Kidney (tissue), 14 donors: ENCODE results near the gene PMFBP1. TPM values are rescaled to one million over a fixed set of nuclear protein-coding genes. Genes with fewer than 3 reads are reported as not detected.

ENCODE experiments used
- DNase-seq, 5 donors: peaks; one replicate each; pipeline ENCODE4 v3.0.0-alpha.2; 2013 to 2020
- FAIRE-seq: peaks from 2 replicates; lab custom pipeline; 2012; peaks lifted over from hg19 to GRCh38; lab: Jason Lieb, UNC
- H3K27ac ChIP-seq, 2 donors: one replicate each; pipeline ENCODE4 v1.7.0; 2013; ENCODE audit warnings: low read depth in 2 of 2, low read length in 2 of 2, inconsistent platforms in 1 of 2
- H3K27me3 ChIP-seq: one replicate; pipeline ENCODE4 v1.7.1; 2013; ENCODE audit warnings: low read length, inconsistent platforms; ENCODE audit not compliant: control insufficient read depth, insufficient read depth
- H3K36me3 ChIP-seq, 3 donors: one replicate each; pipeline versions ENCODE4 v1.7.0 to v1.7.1; 2013; ENCODE audit warnings: low read length in 3 of 3, control low read depth in 1 of 3, inconsistent platforms in 1 of 3; ENCODE audit not compliant: insufficient read depth in 3 of 3, control insufficient read depth in 2 of 3
- H3K4me1 ChIP-seq, 3 donors: one replicate each; pipeline versions ENCODE4 v1.7.0 to v1.7.1; 2013; ENCODE audit warnings: low read length in 3 of 3, inconsistent platforms in 1 of 3, low read depth in 1 of 3; ENCODE audit not compliant: control insufficient read depth in 2 of 3, insufficient read depth in 2 of 3
- H3K4me3 ChIP-seq, 3 donors: one replicate each; pipeline versions ENCODE4 v1.7.0 to v1.8.1; 2013; ENCODE audit warnings: low read length in 3 of 3, control low read depth in 1 of 3, inconsistent platforms in 1 of 3
- H3K9ac ChIP-seq, 3 donors: one replicate each; pipeline versions ENCODE4 v1.7.0 to v1.7.1; 2013; ENCODE audit warnings: low read length in 3 of 3, control low read depth in 1 of 3, inconsistent platforms in 1 of 3
- H3K9me3 ChIP-seq, 3 donors: one replicate each; pipeline versions ENCODE4 v1.7.0 to v1.7.1; 2013; ENCODE audit warnings: low read length in 3 of 3, control low read depth in 1 of 3, inconsistent platforms in 1 of 3; ENCODE audit not compliant: control insufficient read depth in 2 of 3, insufficient read depth in 1 of 3
- intact Hi-C: fragments of 100-400 bp; cut with DNase I; formaldehyde crosslinking; loops from one replicate; pipeline ENCODE4 v1.11.1; 2022
- polyA plus RNA-seq: library from polyadenylated mRNA; stranded (reverse); fragments of 350-450 nt; fragmentation: Illumina TruSeq; extraction: RNeasy Lipid Tissue Mini Kit (QIAGEN cat#74804); gene quantifications from one replicate; pipeline ENCODE4 v1.2.3, GENCODE V29; 2014; ENCODE audit warnings: low read depth, low replicate concordance; ENCODE audit not compliant: insufficient read depth
- total RNA-seq: library from RNA; stranded (reverse); fragmentation: NEBNext Ultra II Directional; extraction: Animal tissue kit (Norgen Biotek cat#: 25700); gene quantifications from one replicate; pipeline ENCODE4 v1.2.1, GENCODE V29; 2021
- TF ChIP-seq, protein P1 (sequence below): IDR thresholded peaks from 3 replicates; pipeline ENCODE4 v1.5.1; 2012; ENCODE audit warnings: mild to moderate bottlenecking, moderate library complexity, borderline replicate concordance; ENCODE audit not compliant: insufficient read depth; ENCODE audit errors: extremely low read depth
- donor health status: control.
- donor health status: control.
- donor health status: control.
- donor health status: control.
- donor health status: control.
- donor health status: DM: yes; HTN: yes; CAD: no.
- donor health status: Normal renal cell carcinoma (clear cell type).

The PMFBP1 gene
- total and polyA plus RNA-seq, 2 donors from 2014 or later = 0.13 to 0.69 TPM

DNA sequence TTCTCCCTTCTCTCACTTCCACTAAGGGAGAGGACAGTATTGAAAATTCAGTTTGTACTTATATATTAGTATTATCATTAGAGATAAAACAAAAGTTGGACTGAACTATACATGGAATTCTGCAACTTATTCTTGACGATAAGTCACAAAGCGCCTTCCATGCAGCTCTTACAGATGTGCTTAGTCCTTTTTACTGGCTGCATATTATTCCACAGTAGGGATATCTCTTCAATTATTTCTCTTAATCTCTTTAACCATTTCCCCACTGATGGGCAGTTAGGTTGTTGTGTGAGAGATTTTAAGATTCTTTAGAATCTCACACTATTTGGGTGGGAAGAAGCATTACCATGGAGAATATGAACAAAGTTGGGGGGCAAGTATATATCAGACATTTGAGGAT lies 32.0 kb downstream of the PMFBP1 start:
- intact Hi-C loops = no loop called here
- no peaks in the 10 kb centered on the region for H3K36me3 ChIP-seq
- H3K4me3 ChIP-seq = no peak overlapping the region
- H3K4me1 ChIP-seq = no peaks in the 10 kb centered on the region
- DNase-seq (no peak), FAIRE-seq (no peak)
- no peak overlapping the region for H3K9ac ChIP-seq
- no peaks in the 10 kb centered on the region for H3K9me3 ChIP-seq
- H3K27ac ChIP-seq = no peak overlapping the region
- TF ChIP-seq, protein P1, sequence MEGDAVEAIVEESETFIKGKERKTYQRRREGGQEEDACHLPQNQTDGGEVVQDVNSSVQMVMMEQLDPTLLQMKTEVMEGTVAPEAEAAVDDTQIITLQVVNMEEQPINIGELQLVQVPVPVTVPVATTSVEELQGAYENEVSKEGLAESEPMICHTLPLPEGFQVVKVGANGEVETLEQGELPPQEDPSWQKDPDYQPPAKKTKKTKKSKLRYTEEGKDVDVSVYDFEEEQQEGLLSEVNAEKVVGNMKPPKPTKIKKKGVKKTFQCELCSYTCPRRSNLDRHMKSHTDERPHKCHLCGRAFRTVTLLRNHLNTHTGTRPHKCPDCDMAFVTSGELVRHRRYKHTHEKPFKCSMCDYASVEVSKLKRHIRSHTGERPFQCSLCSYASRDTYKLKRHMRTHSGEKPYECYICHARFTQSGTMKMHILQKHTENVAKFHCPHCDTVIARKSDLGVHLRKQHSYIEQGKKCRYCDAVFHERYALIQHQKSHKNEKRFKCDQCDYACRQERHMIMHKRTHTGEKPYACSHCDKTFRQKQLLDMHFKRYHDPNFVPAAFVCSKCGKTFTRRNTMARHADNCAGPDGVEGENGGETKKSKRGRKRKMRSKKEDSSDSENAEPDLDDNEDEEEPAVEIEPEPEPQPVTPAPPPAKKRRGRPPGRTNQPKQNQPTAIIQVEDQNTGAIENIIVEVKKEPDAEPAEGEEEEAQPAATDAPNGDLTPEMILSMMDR = no peak
- H3K27me3 ChIP-seq = no peaks in the 10 kb centered on the region

DNA sequence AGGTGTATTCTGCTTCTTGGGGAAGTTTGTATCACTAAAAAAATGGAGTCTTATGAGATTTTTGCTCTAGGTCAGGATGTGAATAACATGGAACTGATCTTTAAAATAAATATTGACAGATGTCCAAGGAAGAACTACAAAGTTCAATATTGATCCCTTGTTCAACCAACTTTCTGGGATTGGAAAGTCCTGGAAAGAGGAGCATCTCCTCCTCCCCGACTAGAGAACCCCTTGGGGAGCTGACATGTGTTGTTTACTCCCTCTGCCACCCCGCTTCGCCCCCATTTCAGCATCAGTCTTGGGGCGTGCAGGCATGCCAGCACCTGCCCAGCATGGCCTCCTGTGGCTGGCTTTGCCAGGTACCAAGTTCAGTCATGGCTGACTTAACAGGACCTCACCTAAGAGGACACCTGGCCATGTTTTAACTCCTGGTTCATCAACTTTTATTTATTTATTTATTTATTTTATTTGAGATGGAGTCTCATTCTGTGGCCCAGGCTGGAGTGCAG lies 33.8 kb downstream of the PMFBP1 start:
- intact Hi-C loops = no loop called here
- DNase-seq (no peak), FAIRE-seq (no peak)
- Histone ChIP-seq H3K27me3 (no peaks in the 10 kb centered on the region), H3K36me3 (no peaks in the 10 kb centered on the region), H3K4me3 (no peak overlapping the region), H3K27ac (no peak overlapping the region), H3K4me1 (no peaks in the 10 kb centered on the region), H3K9me3 (no peaks in the 10 kb centered on the region), H3K9ac (no peak overlapping the region)
- TF ChIP-seq, protein P1 = no peak

DNA sequence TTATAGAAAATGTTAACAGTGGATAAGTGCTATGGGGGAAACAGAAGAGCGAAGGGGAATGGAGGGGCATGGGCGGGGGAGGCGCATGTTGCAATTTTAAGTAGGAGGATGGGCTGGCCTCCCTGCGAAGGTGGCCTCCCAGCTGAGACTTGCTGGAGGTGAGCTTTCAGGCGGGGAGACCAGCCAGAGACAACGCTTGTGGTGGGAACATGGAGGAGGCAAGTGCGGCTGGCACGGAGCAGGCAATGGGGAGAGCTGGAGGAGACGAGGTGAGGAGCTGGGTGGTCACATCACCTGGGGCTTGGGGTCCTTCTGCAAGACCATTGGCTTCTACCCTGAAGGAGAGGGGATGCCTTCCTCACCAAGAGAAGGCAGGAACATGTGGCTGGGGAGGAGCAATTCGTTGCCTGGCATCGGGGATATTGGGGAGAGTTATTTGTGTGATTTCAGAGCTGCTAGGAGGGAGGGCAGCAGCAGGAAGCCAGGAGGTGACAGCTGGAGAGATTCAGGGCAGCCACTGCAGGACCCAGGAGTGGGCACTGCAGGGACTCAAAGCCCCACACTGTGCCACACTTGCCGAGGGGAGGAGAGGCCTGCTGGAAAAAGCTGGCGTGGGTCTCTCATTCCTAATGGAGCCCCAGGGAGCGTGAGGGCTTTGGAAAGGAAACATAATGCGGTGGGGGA lies 34.4 kb downstream of the PMFBP1 start:
- intact Hi-C loops = no loop called here
- Histone ChIP-seq H3K9ac (no peak overlapping the region), H3K9me3 (no peaks in the 10 kb centered on the region), H3K27me3 (no peaks in the 10 kb centered on the region), H3K4me1 (no peaks in the 10 kb centered on the region), H3K36me3 (no peaks in the 10 kb centered on the region), H3K27ac (no peak overlapping the region), H3K4me3 (no peak overlapping the region)
- FAIRE-seq = no peak
- no peak for DNase-seq
- TF ChIP-seq, protein P1 = no peak
